Karpas-422 (cell line): ENCODE measurements around the gene PTGES. TPM values are rescaled to one million over a fixed set of nuclear protein-coding genes. Genes with fewer than 3 reads are reported as not detected.

ENCODE experiments used
- total RNA-seq: library from RNA; depleted of rRNA; stranded (reverse); fragments of >200 nt; shearing (Covaris generic); gene quantifications from 2 replicates; pipeline ENCODE4 v1.2.3, GENCODE V29; 2014; ENCODE audit warnings: low replicate concordance; rRNA removed

Gene PTGES
- total RNA-seq, 1 experiment from 2014 or later, result not detected

Other genes with a start within 250 kb of the PTGES start
- not detected in 2 replicates for gene C9orf50, start 131.9 kb downstream of the PTGES start, total RNA-seq
- 22.4 and 31.1 TPM in 2 replicates for gene NTMT1, start 126.9 kb downstream of the PTGES start, total RNA-seq
- 10.6 and 16.3 TPM in 2 replicates for gene ASB6, start 110.9 kb downstream of the PTGES start, total RNA-seq
- gene PRRX2, start 87.4 kb downstream of the PTGES start, total RNA-seq, result not detected in 2 replicates
- 10.5 and 14.2 TPM in 2 replicates for gene TOR1B, start 50.1 kb upstream of the PTGES start, total RNA-seq
- 41.7 and 53.1 TPM in 2 replicates for gene TOR1A, start 71.1 kb upstream of the PTGES start, total RNA-seq
- gene C9orf78, start 82.2 kb upstream of the PTGES start, total RNA-seq, result 59.7 and 66.9 TPM in 2 replicates
- 11.7 and 40.3 TPM in 2 replicates for gene USP20, start 82.4 kb upstream of the PTGES start, total RNA-seq